HG03196 (cell line): Measurements from ENCODE around the gene EML3.
"Not testable (repeated sequence)": the region's sequence is repeated elsewhere in the genome, so short reads cannot be mapped to it uniquely, and the experiment has no call there.

Experiments used
- ATAC-seq: cut with Tn5 transposase; IDR thresholded peaks from one replicate; pipeline ENCODE4 v1.9.1; 2021; ENCODE audit not compliant: unreplicated experiment

Gene EML3

DNA sequence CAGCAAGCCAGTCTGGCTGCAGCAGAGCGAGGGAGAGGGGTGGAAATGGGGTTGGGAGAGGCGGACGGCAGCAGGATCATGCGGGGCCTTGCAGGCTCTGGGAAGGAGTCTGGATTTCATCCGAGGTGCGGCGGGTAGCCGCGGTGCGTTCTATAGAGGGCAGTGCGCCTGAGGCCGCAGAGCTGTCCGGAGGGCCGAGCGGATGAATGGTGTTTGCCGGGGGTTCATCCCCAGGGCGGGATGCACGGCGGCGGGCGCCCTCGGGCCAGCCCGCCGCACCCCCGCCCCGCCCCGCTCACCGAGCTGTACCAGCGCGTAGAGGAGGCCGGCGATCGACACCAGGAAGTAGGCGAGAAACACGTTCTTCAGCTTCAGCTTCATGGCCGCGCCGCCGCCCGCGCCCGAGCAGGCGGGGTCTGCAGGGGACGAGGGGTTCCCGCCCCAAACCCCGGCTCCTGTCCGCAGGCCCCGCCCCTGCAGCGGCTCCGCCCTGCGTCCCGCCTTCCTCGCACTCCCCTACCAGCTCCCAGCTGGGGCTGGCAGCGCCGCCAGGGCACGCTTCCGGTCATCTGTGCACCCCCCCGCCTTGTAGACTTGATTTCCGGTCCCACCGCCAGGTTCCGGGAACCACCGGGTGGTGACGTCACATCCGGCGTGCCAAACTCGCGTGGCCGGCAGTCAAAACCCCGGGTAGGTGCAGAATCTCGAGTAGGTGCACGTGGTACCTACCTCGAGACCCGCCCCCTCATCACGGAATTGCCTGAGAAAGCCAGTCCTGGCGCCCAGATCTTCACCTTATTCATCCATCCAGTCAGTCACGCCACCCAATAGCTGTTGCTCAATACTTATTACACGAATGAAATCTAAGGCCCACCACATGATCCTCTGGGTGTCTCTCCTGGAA is 9.2 kb upstream of the EML3 start, which contains the start of gene B3GAT3:
TSS of gene B3GAT3 (minus strand) at position 420 of the 904 bp plus-strand sequence. CDS start at position 381, 39 bp downstream.
- peak; percentile 90 for ATAC-seq

DNA sequence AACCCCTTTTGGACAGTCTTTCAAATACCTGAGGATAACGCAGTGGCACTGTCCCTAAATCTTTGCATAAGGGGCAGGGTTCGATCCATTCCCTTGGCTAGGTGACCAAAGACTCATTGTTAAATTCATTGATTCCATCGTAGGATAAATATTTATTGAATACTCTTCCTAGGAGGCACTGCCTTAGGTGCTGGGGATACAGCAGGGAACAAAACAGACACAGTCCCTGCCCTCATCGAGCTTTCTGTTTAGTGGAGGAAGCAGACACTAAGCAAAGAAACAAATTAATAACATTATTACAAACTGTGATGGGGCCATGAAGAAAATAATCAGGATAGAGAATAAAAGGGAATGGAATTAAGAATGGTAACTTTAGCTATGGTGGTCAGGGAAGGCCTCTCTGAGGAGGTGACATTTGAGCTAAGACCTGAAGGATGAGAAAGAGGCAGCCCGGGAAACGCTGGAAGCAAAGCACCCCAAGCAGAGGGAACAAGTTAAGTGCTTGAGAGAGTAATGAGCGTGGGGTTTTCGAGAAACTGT is 8.5 kb upstream of the EML3 start:
- ATAC-seq = no peak

DNA sequence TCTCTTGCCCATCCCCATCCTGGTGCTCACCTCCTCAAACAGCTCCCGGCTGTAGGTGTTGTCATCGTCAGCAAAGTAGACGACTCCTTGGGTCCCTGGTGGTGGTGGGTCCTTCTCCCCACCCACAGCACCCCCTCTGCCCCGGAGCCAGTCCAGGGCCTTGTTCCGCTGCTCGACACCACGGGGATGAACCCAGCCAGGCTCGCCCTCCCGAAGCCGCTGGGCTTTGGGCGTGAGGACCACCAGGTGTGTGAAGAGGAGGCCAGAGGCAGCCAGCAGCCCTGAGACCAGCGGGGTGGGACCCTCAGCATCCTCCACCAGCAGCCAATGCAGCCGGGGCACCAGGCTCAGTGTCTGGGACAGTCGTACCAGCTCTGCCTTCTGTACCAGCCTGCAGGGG is 4.4 kb upstream of the EML3 start:
- not testable (repeated sequence) for ATAC-seq

DNA sequence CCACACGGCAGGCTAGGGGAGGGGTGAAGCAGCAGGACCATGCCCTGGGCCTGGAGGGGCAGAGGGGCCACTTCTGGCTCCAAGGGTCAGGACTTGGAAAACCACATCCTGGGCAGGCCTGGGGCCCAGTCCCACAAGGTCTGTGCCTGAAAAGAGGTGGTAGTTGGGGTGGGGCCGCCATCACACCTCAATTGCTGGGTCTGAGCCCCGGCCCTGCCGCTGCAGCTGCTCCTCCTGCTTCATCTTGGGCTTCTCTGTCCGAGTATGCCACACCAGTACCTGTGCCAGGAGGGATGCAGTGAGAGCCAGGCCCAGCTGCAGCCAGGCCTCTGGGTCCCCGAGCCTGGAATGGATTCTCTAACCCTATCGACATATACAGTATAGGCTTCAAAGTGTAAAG is 2.9 kb upstream of the EML3 start:
- no peak for ATAC-seq

DNA sequence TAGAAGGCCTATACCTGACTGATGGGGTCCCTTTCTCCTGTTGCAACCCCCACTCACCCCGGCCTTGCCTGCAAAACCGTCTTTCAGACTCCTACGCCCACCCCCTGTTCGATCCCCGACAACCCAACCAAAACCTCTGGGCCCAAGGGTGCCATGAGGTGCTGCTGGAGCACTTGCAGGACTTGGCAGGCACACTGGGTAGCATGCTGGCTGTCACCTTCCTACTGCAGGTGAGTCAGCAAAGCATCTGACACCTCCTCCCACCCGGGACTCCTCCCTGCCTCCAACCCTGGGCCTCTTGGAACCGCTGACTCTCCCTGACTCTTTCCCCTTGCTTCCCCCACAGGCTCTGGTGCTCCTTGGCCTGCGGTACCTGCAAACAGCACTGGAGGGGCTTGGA is 1.7 kb upstream of the EML3 start:
- no peak for ATAC-seq

DNA sequence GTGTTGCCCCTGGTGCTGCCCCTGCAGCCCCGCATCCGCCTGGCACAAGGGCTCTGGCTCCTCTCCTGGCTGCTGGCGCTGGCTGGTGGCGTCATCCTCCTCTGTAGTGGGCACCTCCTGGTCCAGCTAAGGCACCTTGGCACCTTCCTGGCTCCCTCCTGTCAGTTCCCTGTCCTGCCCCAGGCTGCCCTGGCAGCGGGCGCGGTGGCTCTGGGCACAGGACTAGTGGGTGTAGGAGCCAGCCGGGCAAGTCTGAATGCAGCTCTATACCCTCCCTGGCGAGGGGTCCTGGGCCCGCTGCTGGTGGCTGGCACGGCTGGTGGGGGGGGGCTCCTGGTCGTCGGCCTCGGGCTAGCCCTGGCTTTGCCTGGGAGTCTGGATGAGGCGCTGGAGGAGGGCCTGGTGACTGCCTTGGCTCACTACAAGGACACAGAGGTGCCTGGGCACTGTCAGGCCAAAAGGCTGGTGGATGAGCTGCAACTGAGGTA is 760 bp upstream of the EML3 start:
- ATAC-seq = peak; percentile 0

DNA sequence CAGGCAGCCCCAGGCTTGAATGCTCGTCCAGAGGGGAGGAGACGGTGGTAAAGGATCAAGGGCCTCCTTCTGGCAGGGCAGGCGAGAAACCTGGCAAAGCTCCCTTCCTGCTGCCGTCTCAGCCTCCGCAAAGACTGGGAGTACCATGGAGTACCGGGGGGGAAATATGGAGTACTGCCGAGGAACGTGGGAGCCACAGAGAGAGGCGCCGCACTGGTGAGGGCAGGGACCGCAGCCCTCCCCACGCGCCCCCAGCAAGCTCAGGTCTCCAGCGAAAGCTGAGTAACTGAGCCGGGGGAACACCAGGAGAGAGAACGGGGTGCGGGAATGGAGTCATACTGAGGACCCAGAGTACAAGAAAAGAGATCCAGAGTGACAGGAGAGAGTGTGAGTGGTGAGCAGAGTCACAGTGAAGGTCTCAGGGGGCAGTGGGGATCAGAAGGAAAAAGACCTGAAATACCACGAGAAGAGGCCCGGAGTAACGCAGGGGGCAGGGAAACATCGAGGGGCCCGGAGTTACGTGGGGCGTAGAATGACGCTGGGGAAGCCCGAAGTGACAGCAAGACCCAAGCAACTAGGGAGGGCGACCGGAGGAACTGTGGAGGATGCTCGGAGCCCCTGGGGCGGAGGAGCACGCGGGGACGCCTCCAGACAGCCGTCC is 740 bp downstream of the EML3 start:
- peak; percentile 8 for ATAC-seq

DNA sequence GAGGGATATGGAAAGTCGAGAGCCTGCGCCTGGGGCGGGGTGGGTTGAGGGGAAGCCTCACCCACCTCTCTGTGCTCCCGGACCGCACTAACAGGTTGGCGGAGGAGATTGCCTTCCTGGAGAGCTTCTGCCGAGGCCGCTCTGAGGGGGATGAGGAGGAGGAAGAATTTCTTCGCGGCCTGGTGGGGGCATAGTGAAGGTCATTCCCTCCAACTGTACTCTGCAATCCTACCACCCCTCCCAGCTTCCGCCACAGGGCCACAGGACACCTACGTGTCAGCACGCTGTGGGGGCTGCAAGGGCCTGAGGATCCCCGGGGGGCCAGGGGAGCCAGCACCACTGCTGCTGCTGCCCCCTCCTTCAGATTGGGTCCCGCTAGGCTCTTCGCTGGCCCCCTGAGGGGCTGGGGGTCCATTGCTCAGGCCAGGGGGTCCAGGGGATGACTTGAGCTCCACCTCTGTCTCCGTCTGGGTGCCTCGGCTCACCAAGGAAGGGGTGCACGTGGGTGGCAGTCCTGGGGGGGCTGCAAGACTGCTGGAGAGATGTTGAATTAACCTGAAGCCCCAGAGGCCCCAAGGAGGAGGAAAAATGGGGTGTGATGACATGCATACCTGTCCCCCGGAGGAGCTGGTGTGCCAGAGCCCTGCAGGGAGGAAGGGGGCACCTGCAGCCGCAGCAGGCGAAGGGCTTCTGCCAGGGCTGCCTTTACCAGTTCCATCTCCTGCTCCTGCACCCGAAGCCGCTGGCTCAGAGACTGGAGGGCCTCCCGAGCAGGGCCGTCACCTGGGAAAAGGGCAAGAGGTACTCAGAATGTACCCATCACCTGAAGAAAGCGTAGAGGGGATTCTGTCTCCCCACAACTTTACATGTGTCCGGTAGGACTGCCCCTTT is 1.5 kb downstream of the EML3 start:
- no peak for ATAC-seq

DNA sequence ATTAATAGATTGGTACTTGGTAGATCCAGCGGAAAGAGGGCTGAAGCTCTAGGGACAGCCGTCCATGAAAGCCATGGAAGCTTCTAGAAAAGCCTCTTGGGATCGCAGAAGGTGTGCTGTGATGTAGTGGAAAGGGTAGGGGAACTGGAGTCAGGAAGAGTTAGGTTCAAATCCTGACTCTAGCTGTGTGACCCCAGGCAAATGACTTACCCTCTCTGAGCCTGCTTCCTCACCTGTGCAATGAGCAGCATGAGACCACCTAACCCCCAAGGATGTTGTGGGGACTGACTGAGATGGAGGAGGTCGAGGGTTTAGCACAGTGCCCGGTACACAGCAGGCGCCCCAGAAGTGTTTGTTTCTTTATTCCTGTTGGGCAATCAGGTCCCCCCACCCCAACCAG is 2.2 kb downstream of the EML3 start:
- ATAC-seq = no peak

DNA sequence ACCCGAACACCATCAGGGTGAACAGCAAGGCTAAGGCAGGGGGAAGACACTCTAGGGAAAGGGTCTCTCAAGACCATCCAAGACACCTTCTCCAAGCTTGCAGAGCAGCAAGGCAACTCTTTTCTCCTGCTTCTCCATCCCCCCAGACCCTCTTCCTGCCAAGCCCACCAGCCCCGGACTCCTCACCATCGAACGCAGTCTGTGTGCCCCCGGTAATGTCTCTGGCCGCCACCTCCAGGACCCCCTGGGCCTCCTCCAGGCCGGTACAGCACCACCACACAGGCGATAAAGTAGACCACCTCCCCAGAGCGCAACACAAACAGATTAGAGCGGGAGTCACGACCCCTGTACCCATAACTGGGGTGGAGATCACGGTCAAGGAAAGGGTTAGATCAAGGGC is 3.8 kb downstream of the EML3 start:
- no peak for ATAC-seq

DNA sequence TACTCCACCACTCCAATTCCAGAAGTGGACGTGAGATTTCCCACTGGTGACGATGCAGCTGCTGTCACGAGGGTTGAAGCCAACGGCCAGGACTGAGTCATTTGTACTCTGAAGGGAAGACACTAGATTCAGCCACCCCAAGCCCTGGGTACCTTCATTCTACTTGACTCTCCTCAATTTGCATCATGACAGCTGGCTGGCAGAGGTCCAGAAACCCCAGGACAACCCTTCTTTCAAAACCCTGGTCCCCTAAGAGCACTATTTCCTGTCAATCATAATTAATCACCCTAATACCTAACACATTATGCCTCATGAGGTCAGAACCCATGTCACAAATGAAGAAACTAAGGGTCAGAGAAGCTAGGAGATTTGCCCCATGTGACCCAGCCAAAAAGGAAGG is 4.9 kb downstream of the EML3 start:
- ATAC-seq = no peak

DNA sequence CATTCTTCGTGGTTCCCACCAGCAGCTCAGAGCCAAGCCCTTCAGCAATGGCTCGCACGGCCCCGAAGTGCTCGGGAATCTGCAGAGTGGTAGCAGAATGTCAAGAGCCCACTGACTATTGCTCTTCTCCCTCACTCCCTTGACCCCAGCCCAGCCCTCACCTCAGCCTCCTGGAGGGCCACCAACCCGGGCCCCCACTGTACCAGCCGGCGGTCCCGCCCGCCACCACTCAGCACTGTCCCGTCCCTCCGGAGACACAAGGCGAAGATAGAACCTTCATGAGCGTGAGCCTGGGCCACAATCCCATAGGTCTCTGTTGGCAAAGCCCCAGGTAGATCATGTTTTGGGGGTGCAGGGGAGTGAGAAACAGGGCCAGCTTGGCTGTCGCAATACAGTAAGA is 6.7 kb downstream of the EML3 start:
- ATAC-seq = no peak

DNA sequence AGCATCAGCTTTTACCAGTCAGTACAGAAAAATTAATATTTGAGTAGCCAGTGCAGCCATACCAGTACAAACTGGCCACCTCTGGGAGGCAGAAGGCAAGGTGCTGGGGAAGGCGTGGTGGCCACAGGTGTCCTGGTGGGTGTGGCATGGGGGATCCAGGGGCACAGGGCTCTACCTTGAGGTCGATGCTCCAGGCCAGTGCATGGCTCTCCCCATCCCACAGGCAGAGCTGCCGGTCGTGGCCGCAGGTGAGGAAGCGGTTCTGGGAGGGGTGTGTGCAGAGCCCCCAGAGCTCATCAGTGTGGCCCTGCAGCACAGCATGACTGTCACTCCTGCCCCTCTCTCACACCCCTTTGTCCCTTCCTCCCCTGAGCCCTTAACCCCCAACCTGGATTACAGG is 7.1 kb downstream of the EML3 start:
- no peak for ATAC-seq

DNA sequence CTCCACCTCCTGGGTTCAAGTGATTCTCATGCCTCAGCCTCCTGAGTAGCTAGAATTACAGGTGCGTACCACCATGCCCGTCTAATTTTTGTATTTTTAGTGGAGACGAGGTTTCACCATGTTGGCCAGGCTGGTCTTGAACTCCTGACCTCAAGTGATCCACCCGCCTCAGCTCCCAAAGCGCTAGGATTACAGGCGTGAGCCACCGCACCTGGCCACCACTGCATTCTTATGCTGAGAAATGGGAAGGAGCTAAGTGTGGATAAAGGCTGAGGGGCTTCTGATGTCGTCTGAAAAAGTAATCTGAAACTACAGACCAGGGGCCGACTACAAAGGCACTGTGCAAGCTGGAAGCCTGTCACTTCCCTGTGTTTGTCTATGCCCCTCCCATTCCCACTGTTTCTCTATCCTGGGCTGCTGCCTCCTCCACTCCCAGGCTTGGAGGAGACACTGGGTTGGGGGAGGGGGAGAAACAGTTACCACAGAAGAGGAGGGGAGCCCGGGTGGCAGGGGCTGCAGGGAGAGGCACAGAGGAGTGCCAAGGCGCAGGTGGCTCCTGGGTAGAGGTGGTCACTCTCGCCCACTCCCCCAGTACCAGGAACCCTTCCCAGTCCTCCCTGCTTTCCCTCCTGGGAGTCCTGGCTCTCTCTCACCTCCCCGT is 8.0 kb downstream of the EML3 start:
- ATAC-seq = no peak

DNA sequence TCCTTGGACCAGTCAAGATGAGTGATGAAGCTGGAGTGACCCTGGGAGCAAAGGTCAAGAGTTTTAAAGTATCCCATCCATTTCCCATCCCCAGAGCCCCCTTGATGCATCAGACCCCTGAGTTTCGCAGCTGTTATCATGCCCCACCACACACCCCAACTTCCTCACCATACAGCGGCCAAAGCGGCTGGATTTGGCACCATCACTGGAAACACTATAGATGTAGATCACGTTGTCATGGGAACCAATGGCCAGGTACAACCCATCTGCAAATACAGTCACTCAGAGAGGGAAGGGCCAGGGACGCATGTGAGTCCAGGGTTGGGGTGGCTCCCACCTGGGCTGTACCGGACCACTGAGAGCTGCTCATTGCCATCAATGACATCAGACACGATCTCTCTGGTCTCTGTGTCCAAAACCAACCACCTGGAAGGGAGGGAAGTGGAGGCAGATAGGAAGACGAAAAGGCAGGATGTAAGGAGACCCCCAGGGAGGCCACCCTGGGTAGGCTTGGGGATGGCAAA is 8.7 kb downstream of the EML3 start:
- ATAC-seq = no peak

DNA sequence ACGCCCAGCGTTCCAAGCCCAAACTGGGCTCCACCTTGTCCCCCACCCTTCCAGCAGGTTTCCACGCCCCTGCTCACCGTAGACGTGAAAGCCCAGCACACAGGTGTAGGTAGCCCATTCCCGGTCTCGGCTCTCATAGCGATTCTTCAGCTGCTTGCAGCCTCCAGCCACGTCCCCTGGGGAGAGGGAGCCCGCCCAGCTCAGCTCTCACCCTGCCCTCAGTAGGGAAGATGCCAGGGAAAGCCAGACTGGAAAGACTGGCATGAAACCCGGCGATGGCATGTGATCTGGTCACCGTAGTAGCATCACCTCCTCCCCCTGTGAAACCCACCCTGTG is 9.5 kb downstream of the EML3 start:
- no peak for ATAC-seq

DNA sequence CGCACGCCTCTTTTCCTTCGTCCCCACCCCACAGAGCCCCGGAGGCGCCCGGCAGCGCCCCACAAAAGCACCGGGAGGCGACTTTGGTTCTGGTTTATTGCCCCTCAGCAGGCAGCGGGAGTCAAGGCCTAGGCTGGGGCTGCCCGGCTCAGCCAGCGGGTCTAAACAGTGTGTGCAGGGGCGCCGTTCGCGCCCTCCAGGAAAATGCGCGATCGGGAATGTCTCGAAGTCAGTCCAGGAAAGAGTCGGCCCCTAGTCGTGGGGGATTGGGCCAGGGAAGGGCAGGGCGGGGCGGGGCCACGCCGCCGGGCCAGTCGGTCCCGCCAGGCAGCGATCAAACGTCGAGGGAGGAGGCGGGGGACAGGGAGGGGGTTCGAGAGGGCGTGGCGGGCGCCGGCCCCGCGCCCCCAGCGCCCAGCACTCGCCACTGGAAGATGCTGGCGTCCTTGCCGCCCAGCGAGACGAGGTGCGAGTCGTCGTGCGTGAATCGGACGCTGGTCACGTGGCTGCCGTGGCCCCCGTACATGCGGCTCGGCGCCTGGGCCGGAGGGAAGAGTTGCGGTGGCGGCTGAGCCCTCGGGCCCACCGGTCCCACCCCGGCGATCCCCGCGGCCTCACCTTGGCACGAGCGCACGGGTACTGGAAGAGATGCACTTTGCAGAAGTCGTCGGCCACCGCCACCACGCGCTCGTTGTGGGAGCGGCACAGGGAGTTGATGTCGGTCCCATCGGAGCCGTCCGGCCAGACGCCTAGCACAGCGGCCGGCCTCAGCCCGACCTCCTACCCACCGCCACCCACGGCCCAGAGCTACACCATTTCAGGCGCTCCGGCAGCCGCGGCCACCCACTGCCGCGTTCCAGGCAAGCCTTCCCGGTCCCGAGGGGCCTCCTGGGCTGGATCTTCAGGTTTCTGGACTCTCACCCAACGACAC is 10.2 kb downstream of the EML3 start:
- no peak for ATAC-seq

DNA sequence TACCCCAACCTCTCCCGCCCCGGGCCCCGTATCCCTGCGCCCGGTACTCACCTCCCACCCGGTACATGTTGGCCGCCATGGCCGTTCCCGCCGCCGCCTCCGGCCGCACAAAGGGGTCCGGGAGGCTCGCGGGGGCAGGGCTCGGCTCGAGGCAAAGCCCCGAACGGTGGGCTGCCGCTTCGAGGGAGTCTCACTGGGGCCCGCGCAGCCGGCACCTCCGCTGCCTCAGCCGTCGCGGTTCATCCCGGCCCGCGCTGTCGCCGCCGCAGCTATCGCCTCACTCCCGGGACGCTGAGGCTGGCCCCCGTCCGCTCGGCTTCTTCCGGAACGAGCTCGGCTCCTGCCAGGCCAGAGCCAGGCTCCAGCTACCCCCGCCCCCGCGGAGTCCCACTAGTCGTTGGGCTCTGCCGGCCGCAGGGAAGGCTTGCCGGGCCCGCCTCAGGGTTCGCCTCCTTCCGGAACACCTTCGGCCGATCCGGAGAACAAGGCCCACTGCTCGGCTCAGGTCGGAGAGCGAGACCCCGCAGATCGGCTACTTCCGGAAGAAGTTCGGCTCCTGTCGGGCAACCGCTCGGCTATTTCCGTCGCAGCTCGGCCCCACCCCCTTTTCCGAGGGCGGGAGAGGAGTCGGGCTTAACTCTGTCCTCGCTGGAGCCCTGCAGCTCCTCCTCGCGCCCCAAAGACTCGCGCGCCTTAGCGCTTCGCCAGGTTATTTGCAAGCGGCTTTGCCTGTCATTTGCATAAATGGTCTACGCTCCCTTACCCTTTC is 11.0 kb downstream of the EML3 start, which contains the start of gene MTA2:
TSS of gene MTA2 (minus strand) at position 494 of the 769 bp plus-strand sequence. CDS start at position 79, 415 bp downstream.
- ATAC-seq = peak; percentile 80

DNA sequence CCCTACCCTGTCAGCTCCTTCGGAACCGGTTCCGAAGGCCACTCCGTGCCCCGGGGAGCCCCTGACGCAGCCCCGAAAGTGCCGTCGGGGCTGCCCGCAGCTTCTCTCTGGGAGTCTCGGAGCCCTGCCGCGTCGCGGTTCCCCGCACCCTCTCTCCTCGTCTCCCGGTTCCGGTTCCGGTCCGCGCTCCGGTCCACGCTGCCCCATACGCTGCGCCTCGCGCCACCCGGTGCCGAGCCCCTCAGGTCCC is 11.5 kb downstream of the EML3 start:
- ATAC-seq = no peak
